DOHH2 (cell line): ENCODE data around the gene KIF21A.

Experiments
- H3F3A ChIP-seq: fragments of 200-600 bp; sonication (generic), shearing (Covaris generic); 2 replicates; pipeline ENCODE4 v1.6.0; 2016; ENCODE audit warnings: antibody characterized with exemption, mild to moderate bottlenecking; ENCODE audit not compliant: control insufficient read depth, insufficient read depth
- H3K27ac ChIP-seq: fragments of 200-600 bp; sonication (generic); 2 replicates; pipeline ENCODE4 v1.5.1; 2014; ENCODE audit warnings: low read depth, mild to moderate bottlenecking, low read length, moderate library complexity
- H3K27me3 ChIP-seq: fragments of 200-600 bp; sonication (generic); 2 replicates; pipeline ENCODE4 v1.6.1; 2014; ENCODE audit warnings: mild to moderate bottlenecking, low read length, mixed read lengths; ENCODE audit not compliant: control insufficient read depth
- H3K36me3 ChIP-seq: fragments of 200-600 bp; sonication (generic); 2 replicates; pipeline ENCODE4 v1.6.1; 2014; ENCODE audit warnings: mild to moderate bottlenecking, low read length, moderate library complexity, mixed read lengths; ENCODE audit not compliant: control insufficient read depth
- H3K4me1 ChIP-seq: fragments of 200-600 bp; sonication (generic); 2 replicates; pipeline ENCODE4 v1.6.1; 2014; ENCODE audit warnings: mild to moderate bottlenecking, low read length, mixed read lengths; ENCODE audit not compliant: control insufficient read depth
- H3K4me2 ChIP-seq: fragments of 200-600 bp; sonication (generic); 2 replicates; pipeline ENCODE4 v1.6.0; 2014; ENCODE audit warnings: mild to moderate bottlenecking, low read length, moderate library complexity
- H3K4me3 ChIP-seq: fragments of 200-600 bp; sonication (generic); 2 replicates; pipeline ENCODE4 v1.5.1; 2014; ENCODE audit warnings: mild to moderate bottlenecking, low read length, mixed read lengths
- H3K79me2 ChIP-seq: fragments of 200-600 bp; sonication (generic); 2 replicates; pipeline ENCODE4 v1.6.1; 2014; ENCODE audit warnings: mild to moderate bottlenecking, low read length, mixed read lengths; ENCODE audit not compliant: control insufficient read depth
- H3K9me2 ChIP-seq: fragments of 200-600 bp; sonication (generic); replicated peaks from 2 replicates; pipeline ENCODE4 v1.6.1; 2014; ENCODE audit warnings: mild to moderate bottlenecking, low read length, mixed read lengths; ENCODE audit not compliant: control insufficient read depth
- H3K9me3 ChIP-seq: fragments of 200-600 bp; sonication (generic); 2 replicates; pipeline ENCODE4 v1.6.1; 2014; ENCODE audit warnings: antibody characterized with exemption, low read length, mixed read lengths; ENCODE audit not compliant: control insufficient read depth, insufficient read depth
- H4K20me1 ChIP-seq: fragments of 200-600 bp; sonication (generic); 2 replicates; pipeline ENCODE4 v1.6.0; 2014; ENCODE audit warnings: low read depth, mild to moderate bottlenecking, antibody characterized with exemption, low read length, moderate library complexity; ENCODE audit not compliant: control insufficient read depth, insufficient read depth
- EZH2phosphoT487 ChIP-seq: fragments of 200-600 bp; sonication (generic); IDR thresholded peaks from 2 replicates; pipeline ENCODE4 v1.6.1; 2017; ENCODE audit warnings: borderline replicate concordance, mild to moderate bottlenecking, antibody characterized with exemption, low read length, moderate library complexity, mixed read lengths
- TF ChIP-seq, protein P1 (sequence below): fragments of 200-600 bp; sonication (generic); IDR thresholded peaks from one replicate; pipeline ENCODE4 v1.5.1; 2014; ENCODE audit warnings: antibody characterized with exemption, mild to moderate bottlenecking, low read depth, low read length; ENCODE audit not compliant: poor library complexity, severe bottlenecking

The KIF21A gene

DNA sequence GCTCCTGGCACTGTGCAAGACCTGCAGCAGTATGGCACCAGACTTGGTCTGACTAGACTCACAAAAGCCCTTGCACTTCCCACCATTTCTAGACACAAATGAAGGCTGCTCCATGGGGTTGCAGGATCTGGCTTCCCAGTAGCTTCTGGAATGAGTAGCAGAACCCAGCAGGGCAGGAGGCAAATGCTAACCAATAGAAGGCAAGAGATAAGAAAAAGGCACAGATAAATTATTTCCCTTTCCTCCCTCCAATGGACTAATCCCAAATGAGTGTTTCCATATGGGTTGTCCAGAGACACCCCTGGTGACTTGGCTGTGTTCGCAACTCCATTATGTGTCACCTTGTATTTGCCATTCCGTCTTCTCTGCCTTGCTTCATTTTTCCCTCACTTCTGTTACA lies 49.7 kb downstream of the KIF21A start:
- Histone ChIP-seq H3K4me3 (no peak overlapping the region), H3K4me2 (no peak overlapping the region)

DNA sequence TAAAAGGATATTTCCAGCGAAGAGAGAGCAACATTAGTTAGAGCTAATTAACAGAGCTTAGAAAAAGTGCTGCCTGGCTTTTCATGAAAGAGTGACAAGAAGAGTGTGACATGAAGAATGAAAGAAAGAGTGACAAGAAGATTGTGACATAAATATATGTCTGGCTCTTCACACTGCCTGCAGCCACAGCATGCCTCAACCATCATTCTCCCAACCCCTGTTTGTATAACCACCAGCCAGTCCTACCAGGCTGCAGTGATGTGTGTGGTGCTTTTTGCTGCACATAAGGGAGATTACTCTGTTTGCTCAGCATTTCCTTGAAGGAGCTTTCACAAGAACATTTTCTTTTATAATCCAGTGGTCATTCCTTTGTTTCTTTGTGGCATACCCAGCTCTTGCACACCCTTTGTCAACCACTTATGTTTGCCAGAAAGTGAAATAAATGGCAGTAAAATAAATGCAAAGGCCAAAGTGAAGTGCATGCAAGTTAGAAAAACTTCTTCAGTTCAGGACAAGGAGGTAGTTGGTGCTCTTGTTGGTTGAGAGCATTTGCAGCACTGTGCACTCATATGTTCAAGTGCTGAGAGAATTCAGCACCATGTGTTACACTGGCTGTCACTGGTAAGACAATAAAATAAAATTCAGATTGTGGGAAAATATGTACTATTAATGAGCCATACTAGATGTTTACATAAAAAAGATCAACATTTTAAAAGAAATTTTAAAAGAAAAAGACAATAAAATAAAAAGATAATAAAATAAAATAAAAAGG lies 50.6 kb downstream of the KIF21A start:
- Histone ChIP-seq H3K79me2 (no peaks in the 10 kb centered on the region), H3K9me3 (no peaks in the 10 kb centered on the region), H4K20me1 (no peaks in the 10 kb centered on the region), H3K27ac (no peak overlapping the region), H3K27me3 (no peaks in the 10 kb centered on the region), H3K9me2 (no peaks in the 10 kb centered on the region; the same call in 1 of the 2 replicates), H3K4me3 (no peak overlapping the region), H3K36me3 (no peaks in the 10 kb centered on the region), H3K4me2 (no peak overlapping the region), H3K4me1 (no peaks in the 10 kb centered on the region), H3F3A (no peaks in the 10 kb centered on the region)
- TF ChIP-seq, protein P1, sequence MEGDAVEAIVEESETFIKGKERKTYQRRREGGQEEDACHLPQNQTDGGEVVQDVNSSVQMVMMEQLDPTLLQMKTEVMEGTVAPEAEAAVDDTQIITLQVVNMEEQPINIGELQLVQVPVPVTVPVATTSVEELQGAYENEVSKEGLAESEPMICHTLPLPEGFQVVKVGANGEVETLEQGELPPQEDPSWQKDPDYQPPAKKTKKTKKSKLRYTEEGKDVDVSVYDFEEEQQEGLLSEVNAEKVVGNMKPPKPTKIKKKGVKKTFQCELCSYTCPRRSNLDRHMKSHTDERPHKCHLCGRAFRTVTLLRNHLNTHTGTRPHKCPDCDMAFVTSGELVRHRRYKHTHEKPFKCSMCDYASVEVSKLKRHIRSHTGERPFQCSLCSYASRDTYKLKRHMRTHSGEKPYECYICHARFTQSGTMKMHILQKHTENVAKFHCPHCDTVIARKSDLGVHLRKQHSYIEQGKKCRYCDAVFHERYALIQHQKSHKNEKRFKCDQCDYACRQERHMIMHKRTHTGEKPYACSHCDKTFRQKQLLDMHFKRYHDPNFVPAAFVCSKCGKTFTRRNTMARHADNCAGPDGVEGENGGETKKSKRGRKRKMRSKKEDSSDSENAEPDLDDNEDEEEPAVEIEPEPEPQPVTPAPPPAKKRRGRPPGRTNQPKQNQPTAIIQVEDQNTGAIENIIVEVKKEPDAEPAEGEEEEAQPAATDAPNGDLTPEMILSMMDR = no peak
- no peak for TF ChIP-seq EZH2phosphoT487

More for the DNA sequence above, 49.7 kb downstream of the KIF21A start:
- H3K4me1 ChIP-seq = no peaks in the 10 kb centered on the region
- H3K36me3 ChIP-seq = no peaks in the 10 kb centered on the region
- H3K27me3 ChIP-seq = no peaks in the 10 kb centered on the region
- no peaks in the 10 kb centered on the region for H4K20me1 ChIP-seq
- no peaks in the 10 kb centered on the region for H3K79me2 ChIP-seq
- TF ChIP-seq, protein P1 = no peak
- no peak for TF ChIP-seq EZH2phosphoT487
- H3F3A ChIP-seq = no peaks in the 10 kb centered on the region
- H3K9me3 ChIP-seq = no peaks in the 10 kb centered on the region
- no peak overlapping the region for H3K27ac ChIP-seq
- no peaks in the 10 kb centered on the region; the same call in 1 of the 2 replicates for H3K9me2 ChIP-seq

GRCh38 chr12:39390752-39391151 lies 52.2 kb downstream of the KIF21A start:
- H3F3A ChIP-seq = no peaks in the 10 kb centered on the region
- no peaks in the 10 kb centered on the region for H3K27me3 ChIP-seq
- no peaks in the 10 kb centered on the region for H3K36me3 ChIP-seq
- no peaks in the 10 kb centered on the region for H3K4me1 ChIP-seq
- H3K27ac ChIP-seq = no peak overlapping the region
- H3K4me3 ChIP-seq = no peak overlapping the region
- no peaks in the 10 kb centered on the region; the same call in 1 of the 2 replicates for H3K9me2 ChIP-seq
- no peaks in the 10 kb centered on the region for H3K9me3 ChIP-seq
- H3K4me2 ChIP-seq = no peak overlapping the region
- no peaks in the 10 kb centered on the region for H4K20me1 ChIP-seq
- no peak for TF ChIP-seq EZH2phosphoT487
- H3K79me2 ChIP-seq = no peaks in the 10 kb centered on the region

- no peaks in the 10 kb centered on the region for H3K4me1 ChIP-seq
- H3K9me3 ChIP-seq = no peaks in the 10 kb centered on the region
- no peak overlapping the region for H3K27ac ChIP-seq
- no peak overlapping the region for H3K4me3 ChIP-seq
- no peak overlapping the region for H3K4me2 ChIP-seq
- no peaks in the 10 kb centered on the region for H3K27me3 ChIP-seq
- H4K20me1 ChIP-seq = no peaks in the 10 kb centered on the region; the same call in 1 of the 2 replicates
- no peaks in the 10 kb centered on the region for H3K36me3 ChIP-seq
- H3K9me2 ChIP-seq = no peaks in the 10 kb centered on the region; the same call in 1 of the 2 replicates
- no peaks in the 10 kb centered on the region for H3K79me2 ChIP-seq
- TF ChIP-seq, protein P1 = no peak
- TF ChIP-seq EZH2phosphoT487 = no peak
- H3F3A ChIP-seq = no peaks in the 10 kb centered on the region
Observed at GRCh38 chr12:39389399-39390150, 53.3 kb downstream of the KIF21A start.
